GM12878 (cell line): Measurements from ENCODE around the gene ZNF385C. TPM values are rescaled to one million over a fixed set of nuclear protein-coding genes. Genes with fewer than 3 reads are reported as not detected.

Experiments
- ATAC-seq: fragments of 200-7000 bp; cut with Tn5 transposase; 3 replicates; pipeline ENCODE4 v1.9.1; 2020; ENCODE audit warnings: mild to moderate bottlenecking, moderate library complexity
- BruUV-seq: library from RNA; stranded (reverse); fragments of 400-500 nt; replicated peaks from 2 replicates; lab custom pipeline; 2021; lab: Mats Ljungman, UMichigan
- CTCF ChIA-PET: fragments of 300-600 bp; sonication (Branson Sonifier 250); formaldehyde crosslinking; extraction: SDS; loops from one replicate; lab custom pipeline; 2021; ENCODE audit warnings: inconsistent platforms; lab: Yijun Ruan, JAX
- POLR2A ChIA-PET: fragments of 350-600 bp; formaldehyde crosslinking; extraction: SDS; loops from one replicate; lab custom pipeline; 2021; ENCODE audit warnings: inconsistent platforms; lab: Charles Lee
- RAD21 ChIA-PET: fragments of 300-600 bp; sonication (Branson Sonifier 250); formaldehyde crosslinking; loops from one replicate; lab custom pipeline; 2023; ENCODE audit warnings: antibody characterized with exemption; ENCODE audit not compliant: unreplicated experiment; lab: Charles Lee
- SMC1A ChIA-PET: fragments of 300-600 bp; sonication (Branson Sonifier 250); formaldehyde crosslinking; loops from one replicate; lab custom pipeline; 2023; ENCODE audit not compliant: unreplicated experiment, uncharacterized antibody; lab: Charles Lee
- DNase-seq: peaks from one replicate; pipeline ENCODE4 v3.0.0-alpha.2; 2011; ENCODE audit warnings: low read depth, low spot score
- FAIRE-seq: peaks from 3 replicates; lab custom pipeline; 2011; peaks lifted over from hg19 to GRCh38; lab: Jason Lieb, UNC
- H2AFZ ChIP-seq: 2 replicates; pipeline ENCODE4 v1.6.0; 2011; ENCODE audit warnings: low read depth, low read length, control low read depth; ENCODE audit not compliant: control insufficient read depth
- H3K27ac ChIP-seq: 2 replicates; pipeline ENCODE4 v1.5.1; 2011; ENCODE audit warnings: control low read depth; ENCODE audit not compliant: control insufficient read depth, insufficient read depth
- H3K27me3 ChIP-seq, 2 experiments: replicated peaks in 1 of 2; 2 replicates each; pipeline versions ENCODE4 v1.6.0 to v1.6.1; 2011; ENCODE audit warnings: low read length in 1 of 2; ENCODE audit not compliant: control insufficient read depth in 2 of 2, insufficient read depth in 2 of 2
- H3K36me3 ChIP-seq, 2 experiments: 2 replicates each; pipeline ENCODE4 v1.5.1; 2011; ENCODE audit warnings: low read length in 1 of 2; ENCODE audit not compliant: control insufficient read depth in 2 of 2, insufficient read depth in 2 of 2
- H3K4me1 ChIP-seq: 2 replicates; pipeline ENCODE4 v1.6.1; 2011; ENCODE audit warnings: mild to moderate bottlenecking, low read length, moderate library complexity, mixed read lengths; ENCODE audit not compliant: control insufficient read depth, insufficient read depth
- H3K4me2 ChIP-seq: 2 replicates; pipeline ENCODE4 v1.6.0; 2011; ENCODE audit warnings: control low read depth; ENCODE audit not compliant: control insufficient read depth, insufficient read depth
- H3K4me3 ChIP-seq: fragments of 200-600 bp; sonication (generic); 2 replicates; pipeline ENCODE4 v1.5.1; 2016
- H3K79me2 ChIP-seq: 2 replicates; pipeline ENCODE4 v1.6.0; 2011; ENCODE audit warnings: low read length; ENCODE audit not compliant: control insufficient read depth, insufficient read depth
- H3K9ac ChIP-seq: 2 replicates; pipeline ENCODE4 v1.8.0; 2011; ENCODE audit warnings: low read length, control low read depth, mixed read lengths; ENCODE audit not compliant: control insufficient read depth, insufficient read depth
- H3K9me3 ChIP-seq: replicated peaks from 3 replicates; pipeline ENCODE4 v1.5.1; 2011; ENCODE audit warnings: mild to moderate bottlenecking, low read length; ENCODE audit not compliant: control insufficient read depth, insufficient read depth
- H4K20me1 ChIP-seq: 2 replicates; pipeline ENCODE4 v1.6.0; 2011; ENCODE audit not compliant: control insufficient read depth, insufficient read depth
- ASH2L ChIP-seq: fragments of 300-600, 200-600 bp; sonication (generic); IDR thresholded peaks from 2 replicates; pipeline ENCODE4 v1.6.1; 2017; ENCODE audit warnings: low read depth, mild to moderate bottlenecking, borderline replicate concordance
- ATF7 ChIP-seq: fragments of 450-650 bp; IDR thresholded peaks from 2 replicates; pipeline ENCODE4 v1.6.1; 2016; ENCODE audit warnings: low read depth, mild to moderate bottlenecking
- CBX5 ChIP-seq: sonication (generic); IDR thresholded peaks from 2 replicates; pipeline ENCODE4 v1.6.1; 2016; ENCODE audit warnings: low read depth, moderate library complexity, mild to moderate bottlenecking, inconsistent platforms
- CHD4 ChIP-seq: fragments of 200-600 bp; sonication (generic); IDR thresholded peaks from 2 replicates; pipeline ENCODE4 v1.6.1; 2016; ENCODE audit warnings: mild to moderate bottlenecking
- CTCF ChIP-seq, 3 experiments: IDR thresholded peaks in 2 of 3; conservative IDR thresholded peaks in 1 of 3; 2 replicates each; pipeline ENCODE4 v1.5.1; 2011; ENCODE audit warnings: low read depth in 3 of 3, low read length in 3 of 3, mild to moderate bottlenecking in 3 of 3, control low read depth in 2 of 3, moderate library complexity in 2 of 3, inconsistent platforms in 1 of 3, mixed read lengths in 1 of 3; ENCODE audit not compliant: control insufficient read depth in 2 of 3, insufficient read depth in 1 of 3; ENCODE audit errors: extremely low read depth in 1 of 3
- EP300 ChIP-seq, 2 experiments: fragments of 150-350 bp in 1 of 2; IDR thresholded peaks; 2 replicates each; pipeline ENCODE4 v1.6.1; 2011 to 2012; ENCODE audit warnings: low read depth in 2 of 2, low read length in 2 of 2, borderline replicate concordance in 1 of 2, improper control_type of control experiment in 1 of 2, inconsistent platforms in 1 of 2; ENCODE audit not compliant: control insufficient read depth in 1 of 2
- ETV6 ChIP-seq, 2 experiments: fragments of 450-650 bp in 1 of 2; IDR thresholded peaks in 1 of 2; conservative IDR thresholded peaks in 1 of 2; 2 replicates each; pipeline ENCODE4 v1.6.1; 2014; ENCODE audit warnings: antibody characterized with exemption in 1 of 2, borderline replicate concordance in 1 of 2, low read depth in 1 of 2, mild to moderate bottlenecking in 1 of 2, moderate library complexity in 1 of 2
- HCFC1 ChIP-seq: fragments of 150-350 bp; IDR thresholded peaks from 2 replicates; pipeline ENCODE4 v1.6.1; 2014; ENCODE audit warnings: low read length
- JUNB ChIP-seq: IDR thresholded peaks from 2 replicates; pipeline ENCODE4 v1.6.1; 2016; ENCODE audit warnings: antibody characterized with exemption, mild to moderate bottlenecking
- LARP7 ChIP-seq: fragments of 450-650 bp; IDR thresholded peaks from 2 replicates; pipeline ENCODE4 v1.6.1; 2017; ENCODE audit warnings: mild to moderate bottlenecking
- PML ChIP-seq: IDR thresholded peaks from 2 replicates; pipeline ENCODE4 v1.6.1; 2012; ENCODE audit warnings: low read length, inconsistent platforms
- POLR2A ChIP-seq: IDR thresholded peaks from 2 replicates; pipeline ENCODE4 v1.6.1; 2011; ENCODE audit warnings: low read depth, mild to moderate bottlenecking, low read length
- SMC3 ChIP-seq: IDR thresholded peaks from 2 replicates; pipeline ENCODE4 v1.6.1; 2011; ENCODE audit warnings: low read length, improper control_type of control experiment, borderline replicate concordance
- TAF1 ChIP-seq: IDR thresholded peaks from 2 replicates; pipeline ENCODE4 v1.6.1; 2011; ENCODE audit warnings: mild to moderate bottlenecking, low read depth, low read length, borderline replicate concordance
- ZSCAN29 ChIP-seq: fragments of 450-650 bp; IDR thresholded peaks from 2 replicates; pipeline ENCODE4 v1.6.1; 2017; ENCODE audit warnings: mild to moderate bottlenecking, moderate library complexity
- ZZZ3 ChIP-seq: IDR thresholded peaks from 2 replicates; pipeline ENCODE4 v1.6.1; 2011; ENCODE audit warnings: low read depth; ENCODE audit not compliant: control insufficient read depth, insufficient read length
- WGBS: methylation state at CpG from one replicate; pipeline ENCODE4 v1.1.6; 2016; ENCODE audit warnings: low lambda C conversion rate; ENCODE audit not compliant: insufficient replicate concordance, insufficient coverage; ENCODE audit errors: missing lambda C conversion rate; 5-methylcytosine and 5-hydroxymethylcytosine counted together
- in situ Hi-C: fragments of 300-500 bp; cut with MboI; formaldehyde crosslinking; loops from 9 replicates; pipeline ENCODE4 v1.14.3; 2018; ENCODE audit warnings: mixed read lengths
- intact Hi-C: fragments of 100-400 bp; cut with micrococcal nuclease; formaldehyde crosslinking; loops from one replicate; pipeline ENCODE4 v1.14.2; 2022; ENCODE audit not compliant: unreplicated experiment
- polyA plus RNA-seq, 11 experiments: library from polyadenylated mRNA; depleted of rRNA in 4 of 11; unstranded in 6 of 11; stranded (reverse) in 5 of 11; fragments of >200 nt; fragmentation: Nextera tagmentation in 4 of 11; fragmentation: Illumina TruSeq in 1 of 11; extraction: Ambion mirVana in 4 of 11; extraction: Trizol in 1 of 11; gene quantifications; 1 replicate in 1 of 11; 2 replicates in 10 of 11; pipeline versions ENCODE4 v1.2.1 to v1.2.3, GENCODE V29; 2011 to 2016; ENCODE audit warnings: inconsistent platforms in 2 of 11, missing spikeins in 2 of 11, low read depth in 1 of 11
- total RNA-seq, 4 experiments: library from RNA; depleted of rRNA in 3 of 4; stranded (reverse); fragments of >200 nt in 3 of 4; fragmentation: Illumina TruSeq in 1 of 4; extraction: Trizol in 1 of 4; gene quantifications; 2 replicates each; pipeline versions ENCODE4 v1.2.1 to v1.2.3, GENCODE V29; 2013 to 2021

ZNF385C gene
- total and polyA plus RNA-seq, 10 of the 15 experiments (the other 5 are each of a cell fraction or from before 2014, with no cell fraction given) = 0.06 to 0.20 (median 0.07) TPM; not detected in 5

GRCh38 chr17:42107597-42108576 lies 9.6 kb upstream of the ZNF385C start:
- Histone ChIP-seq H3K4me1 (peaks cover 13% of the 10 kb centered on the region), H3K9me3 (no peaks in the 10 kb centered on the region), H3K4me3 (no peak overlapping the region), H4K20me1 (no peaks in the 10 kb centered on the region), H3K36me3 (peaks cover 0 to 2% of the 10 kb centered on the region in 2 experiments; a peak in 1 of 4 replicates), H3K79me2 (peaks cover 13% of the 10 kb centered on the region), H3K27ac (no peak overlapping the region), H3K9ac (no peak overlapping the region), H3K4me2 (peak overlapping the region; percentile 28; the same call in 1 of the 2 replicates), H3K27me3 (no peaks in the 10 kb centered on the region), H2AFZ (no peak overlapping the region)
- POLR2A ChIA-PET = interaction anchor here (0.6 to 1.4 kb wide), 8 partner anchors 10 to 148 kb away, joined by 3 to 5 read pairs (median 3); partner anchors contain the start of genes KAT2A, NKIRAS2 and ZNF385C
- SMC1A ChIA-PET = interaction anchor here (0.6 kb wide), 1 partner anchor 362 kb away, joined by 3 read pairs; no protein-coding TSS in a partner anchor
- DNase-seq (no peak), FAIRE-seq (peak; percentile 23), ATAC-seq (peak; percentile 89)
- in situ Hi-C loops = no loop called here
- 50% methylated on average over 42 of the region's 51 CpGs for WGBS
- RAD21 ChIA-PET = interaction anchor here (0.5 to 1.2 kb wide), 4 partner anchors 13 to 498 kb away, joined by 3 to 6 read pairs (median 3); partner anchors contain the start of gene KAT2A
- intact Hi-C loops = no loop called here
- CTCF ChIA-PET = interaction anchor here (0.6 to 7.5 kb wide), 14 partner anchors 8 to 149 kb away, joined by 3 to 61 read pairs (median 4); partner anchors contain the start of genes KCNH4, NKIRAS2 and ZNF385C
- no TSS peak for BruUV-seq
- no peak for TF ChIP-seq PML
- no peak for TF ChIP-seq CBX5
- TF ChIP-seq POLR2A = peak; percentile 43; the same call in 1 of the 2 replicates
- TF ChIP-seq ETV6 (conservative IDR thresholded peaks at IDR 0.05 in 1 of 2, IDR thresholded peaks at IDR 0.05 in 1 of 2; ENCODE audit: borderline replicate concordance in 1 of 2, low read depth in 1 of 2) = no peak
- no peak for TF ChIP-seq ZZZ3
- TF ChIP-seq CHD4 = no peak
- no peak for TF ChIP-seq JUNB
- TF ChIP-seq TAF1 = no peak
- TF ChIP-seq ATF7 = no peak
- 0 out of 2 replicates have a peak, but pooled peaks have one; percentile 31 for TF ChIP-seq LARP7
- no peak for TF ChIP-seq SMC3
- TF ChIP-seq CTCF (IDR thresholded peaks at IDR 0.05 in 2 of 3, conservative IDR thresholded peaks at IDR 0.05 in 1 of 3; ENCODE audit: control insufficient read depth in 2 of 3, extremely low read depth in 1 of 3, insufficient read depth in 1 of 3, low read depth in 3 of 3, low read length in 3 of 3) = no peak
- TF ChIP-seq ASH2L = no peak
- TF ChIP-seq HCFC1 = no peak
- TF ChIP-seq EP300 (IDR thresholded peaks at IDR 0.05; ENCODE audit: borderline replicate concordance in 1 of 2, control insufficient read depth in 1 of 2, low read depth in 2 of 2, low read length in 2 of 2) = no peak
- no peak for TF ChIP-seq ZSCAN29
